GM18519 (cell line): ENCODE measurements around the gene B4GALNT3.

Source experiments
- ATAC-seq: cut with Tn5 transposase; IDR thresholded peaks from one replicate; pipeline ENCODE4 v1.9.1; 2021; ENCODE audit warnings: mild to moderate bottlenecking, moderate library complexity; ENCODE audit not compliant: unreplicated experiment, low FRiP score

Gene B4GALNT3

DNA sequence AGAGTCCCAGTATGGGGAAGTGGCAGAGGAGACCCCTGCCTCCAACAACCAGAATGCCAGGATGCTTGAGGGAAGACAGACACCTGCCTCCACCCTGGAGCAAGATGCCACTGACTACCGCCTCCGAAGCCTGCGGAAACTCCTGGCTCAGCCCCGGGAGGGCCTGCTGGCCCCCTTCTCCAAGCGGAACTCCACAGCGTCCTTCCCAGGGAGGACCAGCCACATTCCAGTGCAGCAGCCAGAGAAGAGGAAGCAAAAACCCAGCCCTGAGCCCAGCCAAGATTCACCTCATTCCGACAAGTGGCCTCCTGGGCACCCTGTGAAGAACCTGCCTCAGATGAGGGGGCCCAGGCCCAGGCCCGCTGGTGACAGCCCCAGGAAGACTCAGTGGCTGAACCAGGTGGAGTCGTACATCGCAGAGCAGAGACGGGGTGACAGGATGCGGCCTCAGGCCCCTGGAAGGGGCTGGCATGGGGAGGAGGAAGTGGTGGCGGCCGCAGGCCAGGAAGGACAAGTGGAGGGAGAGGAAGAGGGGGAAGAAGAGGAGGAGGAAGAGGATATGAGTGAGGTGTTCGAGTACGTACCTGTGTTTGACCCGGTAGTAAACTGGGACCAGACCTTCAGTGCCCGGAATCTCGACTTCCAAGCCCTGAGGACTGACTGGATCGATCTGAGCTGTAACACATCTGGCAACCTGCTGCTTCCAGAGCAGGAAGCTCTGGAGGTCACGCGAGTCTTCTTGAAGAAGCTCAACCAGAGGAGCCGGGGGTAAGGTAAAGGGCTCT lies 93.7 kb downstream of the B4GALNT3 start:
- no peak for ATAC-seq

DNA sequence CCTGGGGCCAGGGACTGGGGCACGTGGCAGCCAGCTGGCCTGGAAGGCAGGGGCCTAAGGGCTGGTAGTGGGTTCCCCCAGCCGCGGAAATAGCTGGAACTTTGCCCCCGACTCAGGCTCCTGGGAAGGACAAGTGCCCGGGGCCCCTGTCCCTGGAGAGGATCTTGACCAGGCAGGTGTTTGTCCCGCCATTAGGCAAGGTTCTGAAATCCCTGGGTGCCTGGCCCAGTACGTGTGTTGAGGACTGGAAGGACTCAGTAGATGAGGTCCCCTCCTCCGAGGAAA lies 94.2 kb downstream of the B4GALNT3 start:
- no peak for ATAC-seq

DNA sequence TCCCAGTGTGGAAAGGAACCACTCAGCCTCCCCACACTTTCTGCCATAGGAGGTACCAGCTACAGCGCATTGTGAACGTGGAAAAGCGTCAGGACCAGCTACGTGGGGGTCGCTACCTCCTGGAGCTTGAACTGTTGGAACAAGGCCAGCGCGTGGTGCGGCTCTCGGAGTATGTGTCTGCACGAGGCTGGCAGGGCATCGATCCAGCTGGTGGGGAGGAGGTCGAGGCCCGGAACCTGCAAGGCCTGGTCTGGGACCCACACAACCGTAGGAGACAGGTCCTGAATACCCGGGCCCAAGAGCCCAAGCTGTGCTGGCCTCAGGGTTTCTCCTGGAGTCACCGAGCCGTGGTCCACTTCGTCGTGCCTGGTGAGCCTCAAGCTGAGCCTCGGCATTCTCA lies 96.8 kb downstream of the B4GALNT3 start:
- ATAC-seq = no peak

DNA sequence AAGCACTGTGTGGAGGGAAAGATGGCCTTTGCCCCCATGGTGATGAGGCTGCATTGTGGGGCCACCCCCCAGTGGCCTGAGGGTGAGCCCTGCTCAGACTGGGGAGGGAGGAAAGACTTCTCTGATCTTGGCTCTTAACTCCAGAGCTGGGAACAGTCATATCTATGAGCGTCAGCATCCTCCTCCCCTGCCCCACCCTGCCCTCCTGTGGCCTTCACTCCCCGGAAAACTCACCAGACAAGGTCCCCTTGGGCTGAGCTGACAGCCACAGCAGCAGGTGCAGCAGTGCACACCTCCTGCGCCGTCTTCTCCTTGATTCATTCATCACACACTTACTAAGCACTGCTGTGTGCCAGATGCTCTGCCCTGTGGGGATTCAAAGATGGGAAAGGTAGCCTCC lies 98.8 kb downstream of the B4GALNT3 start:
- no peak for ATAC-seq

DNA sequence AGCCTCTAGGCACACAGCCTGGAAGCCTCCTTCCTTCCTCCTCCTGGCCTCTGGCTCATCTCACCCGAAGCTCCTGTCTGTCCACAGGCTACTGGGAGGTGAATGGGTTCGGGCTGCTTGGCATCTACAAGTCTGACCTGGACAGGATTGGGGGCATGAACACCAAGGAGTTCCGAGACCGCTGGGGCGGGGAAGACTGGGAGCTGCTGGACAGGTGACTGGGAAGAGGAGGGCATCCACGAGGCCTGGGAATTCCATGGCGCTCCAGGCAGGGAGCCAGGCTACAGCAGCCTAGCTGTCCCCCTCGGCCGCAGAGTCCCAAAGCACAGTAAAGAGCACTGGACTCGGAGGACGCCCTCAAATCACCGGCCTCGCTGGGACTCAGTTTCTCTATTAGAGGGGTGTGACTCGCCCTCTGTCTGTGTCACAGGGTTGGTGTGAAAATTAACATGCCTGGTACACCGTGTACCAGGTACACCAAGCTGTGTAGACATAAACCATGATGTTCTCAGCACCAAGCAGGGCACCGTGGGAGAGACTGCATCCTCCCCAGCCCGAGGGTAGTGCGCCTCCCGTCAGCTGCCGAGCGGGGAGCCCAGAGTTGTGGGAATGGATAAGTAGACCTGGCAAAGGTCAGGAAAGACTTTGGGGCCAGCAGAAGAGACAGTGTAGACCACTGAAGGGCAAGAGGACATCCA lies 99.6 kb downstream of the B4GALNT3 start:
- no peak for ATAC-seq

DNA sequence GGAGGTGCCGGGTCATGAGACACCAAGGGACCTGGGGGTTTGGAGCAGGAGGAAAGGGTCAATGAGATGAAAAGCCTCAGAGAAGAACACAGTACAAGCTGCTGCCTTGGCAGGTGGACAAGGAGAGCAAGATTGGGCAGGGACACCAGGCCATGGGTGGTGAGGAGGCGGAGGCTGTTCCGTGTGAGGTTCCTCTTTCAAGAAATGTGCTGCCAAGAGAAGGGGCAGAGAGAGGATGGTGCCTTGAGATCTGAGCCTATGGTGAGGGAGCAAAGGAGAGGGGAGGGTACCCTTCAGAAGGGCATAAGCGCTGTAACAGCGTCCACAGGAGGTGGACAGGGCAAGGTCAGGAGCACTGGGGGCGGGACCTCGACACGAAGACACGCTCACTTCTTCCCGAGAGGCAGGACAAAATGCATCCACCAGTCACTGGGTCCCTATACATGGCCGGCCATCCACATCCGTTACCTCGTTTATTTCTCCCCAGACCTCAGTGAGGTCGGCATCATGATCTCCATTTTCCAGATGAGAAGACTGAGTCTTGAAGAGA lies 100.2 kb downstream of the B4GALNT3 start:
- ATAC-seq = no peak

DNA sequence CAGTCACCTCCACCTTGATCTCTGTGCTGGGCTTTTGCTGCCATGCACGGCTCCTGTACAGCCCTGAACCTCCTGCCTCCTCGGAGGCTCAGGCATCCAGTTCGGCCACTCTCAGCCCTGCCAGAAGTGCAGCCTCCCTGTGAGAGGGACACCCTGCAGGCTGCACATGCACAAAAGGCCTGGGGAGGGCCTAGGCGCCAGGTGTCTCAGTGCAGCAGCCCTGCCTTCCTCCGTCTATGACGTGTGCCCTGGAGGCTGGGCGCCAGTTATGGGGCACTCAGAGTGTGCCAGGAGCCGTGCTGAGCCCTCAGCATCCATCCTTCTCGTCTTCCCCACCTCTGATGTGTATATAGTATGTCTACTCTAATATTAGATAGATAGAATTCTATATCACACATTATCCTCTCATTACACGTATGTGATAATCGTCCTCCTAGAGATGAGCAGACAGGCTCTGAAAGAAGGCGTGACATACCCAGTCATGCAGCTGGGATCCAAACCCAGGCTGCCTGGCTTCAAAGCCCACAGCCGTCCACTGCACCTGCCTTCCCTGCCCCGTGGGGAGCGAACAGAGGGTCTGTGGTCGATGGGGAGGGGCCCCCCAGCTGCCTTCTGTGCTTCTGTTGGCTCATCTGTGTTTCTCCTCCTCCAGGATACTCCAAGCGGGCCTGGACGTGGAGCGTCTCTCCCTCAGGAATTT lies 101.1 kb downstream of the B4GALNT3 start:
- no peak for ATAC-seq

DNA sequence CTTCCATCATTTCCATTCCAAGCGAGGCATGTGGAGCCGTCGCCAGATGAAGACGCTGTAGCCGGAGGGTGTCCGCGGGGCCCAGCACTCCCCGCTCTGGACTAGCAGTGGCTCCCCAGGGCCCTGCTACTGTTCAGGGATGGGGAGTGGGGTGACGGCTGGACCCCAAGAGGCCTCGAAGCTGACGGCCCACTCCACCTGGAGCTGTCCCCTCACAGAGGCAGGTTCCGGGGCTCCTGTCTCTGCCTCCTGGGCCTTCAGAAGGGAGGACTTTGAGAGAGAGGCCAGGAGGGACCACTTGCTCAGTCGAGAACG lies 101.6 kb downstream of the B4GALNT3 start:
- no peak for ATAC-seq

DNA sequence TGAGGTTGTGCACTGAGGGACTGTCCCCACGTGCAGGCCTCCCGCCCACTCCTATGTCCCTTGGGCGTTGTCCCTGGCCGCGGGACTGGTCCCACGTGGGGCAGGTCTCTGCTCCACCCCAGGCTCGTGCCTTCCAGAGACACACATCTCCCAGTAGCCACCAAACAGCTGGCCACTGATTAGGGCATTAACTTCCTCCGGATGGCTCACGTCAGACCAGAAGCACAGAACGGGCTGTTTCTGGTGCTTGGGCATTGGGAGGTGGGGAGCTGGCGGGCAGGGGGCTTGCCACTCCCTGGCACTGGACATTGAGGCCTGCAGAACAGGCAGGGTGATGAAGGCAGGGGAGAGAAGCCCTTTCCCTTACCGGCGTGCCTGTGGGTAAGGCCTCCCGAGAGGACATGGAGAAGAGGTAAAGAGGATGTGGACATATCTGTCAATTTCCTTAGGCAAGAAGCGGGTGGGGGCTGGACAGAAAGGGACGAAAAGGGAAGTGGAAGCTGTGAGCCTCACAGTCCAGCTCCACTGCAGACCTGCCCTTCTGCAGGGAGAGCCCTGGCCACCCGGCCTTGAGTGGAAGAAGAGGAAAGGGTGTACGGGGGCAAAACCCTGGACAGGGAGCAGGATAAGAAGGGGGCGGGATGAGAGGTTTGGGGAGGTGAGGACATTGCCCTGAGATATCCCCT lies 102.3 kb downstream of the B4GALNT3 start:
- no peak for ATAC-seq

DNA sequence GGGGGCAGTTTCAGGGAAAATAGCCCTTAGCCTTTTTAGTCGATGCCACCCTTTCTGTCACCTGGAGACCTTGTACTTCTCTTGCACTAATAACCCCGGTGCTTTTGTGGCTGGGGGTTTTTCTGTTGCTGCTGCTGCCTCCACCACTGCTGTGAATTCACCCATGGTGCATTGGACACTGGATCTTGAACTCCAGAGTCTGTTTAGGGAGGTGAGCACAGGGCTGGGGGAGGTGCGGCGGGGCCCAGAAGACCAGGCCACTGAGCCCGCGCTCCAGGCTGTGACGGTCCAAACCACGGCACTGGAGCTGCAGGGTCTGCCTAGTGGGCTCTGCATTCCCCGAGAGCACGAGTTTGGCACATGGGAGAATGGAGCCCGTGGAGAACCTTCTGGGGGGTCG lies 102.9 kb downstream of the B4GALNT3 start:
- no peak for ATAC-seq

DNA sequence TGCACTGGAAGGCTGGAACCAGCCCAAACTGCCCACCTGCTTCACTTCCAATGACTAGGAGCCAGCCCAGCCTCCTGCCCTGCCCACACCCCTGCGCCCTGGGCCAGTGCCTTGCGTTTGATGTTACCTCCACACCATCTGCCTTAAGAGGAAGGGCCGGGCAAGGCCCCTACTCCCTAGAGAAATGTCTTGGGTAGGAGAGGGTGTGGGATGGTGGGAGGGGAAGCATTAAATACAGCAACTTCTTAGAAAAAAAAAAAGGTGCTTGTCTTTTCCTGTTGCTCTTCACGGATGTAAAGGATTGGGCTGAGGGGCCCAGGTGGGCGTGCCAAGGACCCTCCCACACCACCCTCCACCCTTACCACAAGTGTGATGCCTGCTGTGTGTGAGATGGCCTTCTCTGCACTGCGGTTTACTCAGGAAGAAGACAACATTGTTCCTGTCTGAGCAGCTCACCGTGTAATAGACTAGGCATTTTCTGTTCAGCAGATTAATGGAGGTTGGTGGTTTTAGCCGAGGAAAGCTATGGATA lies 103.6 kb downstream of the B4GALNT3 start:
- ATAC-seq = no peak

DNA sequence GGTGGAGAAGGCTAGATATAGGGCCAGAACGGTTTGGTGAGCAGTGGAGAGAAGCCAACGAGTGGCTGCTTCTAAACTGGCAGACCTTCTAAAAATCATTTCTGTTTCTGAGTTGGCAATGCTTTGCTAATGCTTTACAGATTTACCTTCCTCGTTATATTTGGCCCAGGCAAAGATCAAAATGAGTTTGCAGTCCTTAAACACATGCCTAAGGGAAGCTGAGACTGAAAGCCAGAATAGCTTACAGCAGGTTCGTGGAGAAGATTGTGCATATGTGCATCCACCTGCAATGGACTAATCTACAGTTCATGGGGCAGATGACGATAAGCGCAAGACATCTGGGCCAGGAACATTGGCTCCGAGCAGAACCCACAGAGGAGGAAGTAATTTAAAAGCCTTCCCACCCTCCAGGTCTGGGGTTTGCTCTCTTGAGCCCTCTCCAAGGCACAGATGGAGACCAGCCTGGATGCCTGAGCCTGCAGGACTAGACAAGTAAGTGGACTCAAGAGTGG lies 104.1 kb downstream of the B4GALNT3 start:
- ATAC-seq = no peak

DNA sequence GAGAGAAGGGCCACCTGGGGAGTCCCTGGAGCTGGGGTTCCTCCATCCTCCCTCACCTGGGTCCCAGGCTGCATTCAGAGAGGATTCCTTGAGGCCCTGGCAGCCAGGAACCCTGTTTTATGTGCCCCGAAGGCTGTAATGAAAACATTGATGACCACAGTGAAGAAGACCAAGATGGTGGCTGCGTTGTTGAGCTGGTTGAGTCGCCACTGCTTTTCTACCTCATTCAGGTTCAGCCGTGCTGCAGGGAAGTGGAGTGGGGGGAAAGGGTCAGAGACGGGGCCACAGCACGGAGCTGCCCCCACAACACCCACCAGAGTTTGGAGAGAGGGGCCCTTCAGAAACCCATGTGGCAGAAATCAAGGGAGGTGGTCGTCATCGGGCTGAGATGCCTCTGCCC lies 105.4 kb downstream of the B4GALNT3 start:
- ATAC-seq = no peak

DNA sequence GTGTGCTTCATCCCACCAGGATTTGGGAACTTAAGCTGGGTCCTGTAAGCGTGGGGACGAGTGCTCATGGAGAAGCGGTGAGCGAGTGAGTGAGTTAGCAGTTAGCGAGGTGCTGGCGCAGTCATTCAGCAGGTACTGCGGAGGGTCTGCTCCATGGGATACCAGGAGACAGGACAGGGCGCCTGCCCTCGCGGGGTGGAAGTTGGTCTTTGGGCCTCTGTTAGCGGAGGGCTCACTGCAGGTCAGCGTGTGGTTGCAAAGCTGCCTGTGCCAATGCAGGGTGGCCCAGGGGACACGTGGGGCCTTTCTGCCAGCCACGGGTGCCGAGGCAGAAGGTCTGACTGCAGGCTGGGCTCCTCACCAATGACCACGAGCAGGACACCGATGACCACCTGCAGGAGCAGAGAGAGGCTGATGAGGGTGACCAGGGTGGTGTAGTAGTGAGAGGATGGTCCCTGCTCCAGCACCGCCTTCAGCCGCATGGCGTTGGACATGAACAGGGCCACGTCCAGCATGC lies 105.9 kb downstream of the B4GALNT3 start:
- no peak for ATAC-seq

DNA sequence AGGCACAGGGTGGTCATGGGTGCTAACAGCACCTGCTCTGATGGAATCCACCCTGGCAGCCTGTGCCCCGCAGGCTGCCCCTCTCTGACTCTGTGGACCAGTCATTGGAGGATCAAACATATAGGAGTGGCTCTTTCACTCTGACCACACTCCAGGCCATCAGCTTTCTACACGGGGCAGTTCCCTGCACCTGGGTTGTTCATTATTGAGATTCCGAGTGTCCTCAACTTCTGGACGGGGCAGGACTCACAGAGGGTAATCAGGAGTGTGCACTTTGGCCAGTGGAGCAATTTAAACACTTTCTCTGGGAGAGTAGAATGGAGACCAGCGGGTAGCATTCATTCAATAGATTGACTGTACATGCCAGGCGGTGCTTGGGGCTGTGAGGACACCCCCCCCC lies 108.7 kb downstream of the B4GALNT3 start:
- ATAC-seq = no peak

DNA sequence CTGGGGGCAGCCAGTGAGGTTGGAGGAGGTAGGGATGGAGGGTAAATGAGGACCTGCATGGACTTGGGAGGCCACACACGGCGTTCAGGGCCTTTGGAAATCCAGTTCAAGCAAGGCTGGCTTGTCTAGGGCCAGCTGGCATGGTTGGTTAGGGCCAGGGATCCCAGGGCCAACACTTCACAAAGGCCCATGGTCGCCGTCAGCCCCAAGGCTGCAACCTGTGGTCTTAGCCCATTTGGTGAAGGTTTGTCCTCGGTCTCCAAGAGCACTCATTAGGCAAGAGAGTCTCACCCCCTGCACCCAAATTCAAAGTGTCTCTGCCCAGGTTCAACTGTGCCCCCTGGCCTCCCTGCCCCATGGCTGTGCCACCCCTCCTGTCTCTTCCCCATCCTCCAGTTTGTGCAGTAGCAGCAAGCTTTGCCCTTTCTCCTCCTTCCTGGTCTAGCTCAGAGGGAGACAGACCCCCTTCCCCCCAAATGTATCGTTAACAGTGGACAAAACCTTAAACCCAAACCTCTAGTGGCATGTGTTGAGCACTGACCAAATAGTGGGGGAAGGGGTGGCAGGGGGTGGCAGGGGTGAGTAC lies 109.4 kb downstream of the B4GALNT3 start:
- ATAC-seq = no peak

DNA sequence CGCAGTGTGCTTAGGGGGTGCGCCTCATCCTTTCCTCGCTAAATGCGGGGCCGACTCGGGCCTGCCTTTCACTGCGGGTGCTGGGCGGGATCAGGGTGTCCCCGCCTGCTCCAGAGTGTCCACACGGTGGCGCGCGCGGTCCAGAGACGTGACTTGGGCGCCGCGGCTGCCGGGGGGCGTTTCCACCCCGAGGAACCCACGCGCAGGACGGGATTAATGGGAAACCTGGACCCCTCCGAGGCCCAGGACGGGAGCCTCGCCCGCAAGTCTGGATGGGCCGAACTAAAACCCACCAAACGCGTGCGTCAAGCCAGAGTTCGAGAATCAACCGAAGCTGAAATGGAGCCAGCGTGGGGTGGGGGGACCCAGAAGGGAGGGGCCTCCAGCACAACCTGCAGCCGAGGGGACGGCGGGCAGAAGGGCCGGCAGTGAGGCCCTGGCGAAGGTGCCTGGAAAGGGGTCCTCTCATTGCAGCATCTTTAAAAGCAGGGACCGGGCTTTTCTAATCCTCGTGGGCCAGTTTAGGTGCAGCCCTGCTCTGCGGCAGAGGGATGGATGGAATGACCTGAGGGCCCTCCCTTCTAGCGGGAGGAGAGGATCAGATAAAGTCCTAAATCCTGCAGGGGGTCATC lies 110.2 kb downstream of the B4GALNT3 start:
- no peak for ATAC-seq

DNA sequence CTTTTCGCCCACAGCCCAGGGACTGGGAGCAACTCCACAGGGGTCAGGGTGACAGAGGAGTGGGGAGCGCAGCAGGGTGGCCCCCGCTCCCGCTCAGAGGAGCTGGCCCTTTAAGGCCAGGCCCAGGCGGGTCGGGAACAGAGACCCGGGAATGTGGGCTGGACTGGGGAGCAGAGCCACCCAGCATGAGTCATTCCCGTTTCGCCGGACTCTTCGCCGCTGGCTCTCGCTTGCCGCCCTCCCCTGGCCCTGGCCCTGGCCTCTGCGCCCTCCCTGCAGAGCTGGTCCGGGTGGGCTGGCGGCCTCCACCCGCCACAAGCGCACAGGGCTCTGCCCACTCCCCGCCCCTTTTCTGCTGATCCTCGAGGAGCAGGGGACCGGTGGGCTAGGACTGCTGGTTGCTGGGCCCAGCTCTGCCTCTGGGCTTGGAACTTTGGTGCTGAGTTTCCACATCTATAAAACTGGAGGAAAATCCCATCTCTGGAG lies 110.7 kb downstream of the B4GALNT3 start:
- no peak for ATAC-seq
